ENCODE measurements around the gene IHH.
A peak's percentile ranks its signal among the peaks of the same experiment; 100 is the strongest.

IHH gene

DNA sequence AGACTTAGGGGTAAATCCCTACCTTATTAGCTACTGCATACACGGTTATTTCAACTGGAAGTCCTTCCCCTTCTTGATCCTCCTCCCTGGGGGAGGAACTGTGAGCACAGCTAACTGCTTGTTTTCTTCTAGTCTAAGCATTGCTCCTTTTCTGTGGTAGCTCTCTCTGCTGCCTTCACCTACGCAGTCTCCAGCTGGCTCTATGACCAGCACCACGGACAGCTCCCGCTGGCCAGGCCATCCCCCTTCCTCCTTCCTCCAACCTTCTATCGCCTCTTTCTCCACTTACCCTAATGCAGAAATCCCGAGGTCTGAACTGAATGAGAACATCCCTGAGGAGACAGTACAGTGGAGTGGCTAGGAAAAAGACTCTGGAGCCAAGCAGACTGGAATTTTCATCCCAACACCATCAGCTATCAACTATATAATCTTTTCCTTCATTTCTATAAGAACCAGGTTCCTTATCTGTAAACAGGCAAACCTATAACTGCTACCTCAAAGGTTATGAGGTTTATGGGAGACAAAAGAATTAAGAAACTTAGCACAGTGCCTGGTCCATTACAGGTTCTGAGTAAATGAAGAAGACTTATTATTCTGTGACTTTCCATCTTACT, 14.7 kb downstream of the IHH start:
- TF ChIP-seq, protein P1, sequence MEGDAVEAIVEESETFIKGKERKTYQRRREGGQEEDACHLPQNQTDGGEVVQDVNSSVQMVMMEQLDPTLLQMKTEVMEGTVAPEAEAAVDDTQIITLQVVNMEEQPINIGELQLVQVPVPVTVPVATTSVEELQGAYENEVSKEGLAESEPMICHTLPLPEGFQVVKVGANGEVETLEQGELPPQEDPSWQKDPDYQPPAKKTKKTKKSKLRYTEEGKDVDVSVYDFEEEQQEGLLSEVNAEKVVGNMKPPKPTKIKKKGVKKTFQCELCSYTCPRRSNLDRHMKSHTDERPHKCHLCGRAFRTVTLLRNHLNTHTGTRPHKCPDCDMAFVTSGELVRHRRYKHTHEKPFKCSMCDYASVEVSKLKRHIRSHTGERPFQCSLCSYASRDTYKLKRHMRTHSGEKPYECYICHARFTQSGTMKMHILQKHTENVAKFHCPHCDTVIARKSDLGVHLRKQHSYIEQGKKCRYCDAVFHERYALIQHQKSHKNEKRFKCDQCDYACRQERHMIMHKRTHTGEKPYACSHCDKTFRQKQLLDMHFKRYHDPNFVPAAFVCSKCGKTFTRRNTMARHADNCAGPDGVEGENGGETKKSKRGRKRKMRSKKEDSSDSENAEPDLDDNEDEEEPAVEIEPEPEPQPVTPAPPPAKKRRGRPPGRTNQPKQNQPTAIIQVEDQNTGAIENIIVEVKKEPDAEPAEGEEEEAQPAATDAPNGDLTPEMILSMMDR (IDR thresholded peaks at IDR 0.05; ENCODE audit: low read depth, low read length, missing control alignments), result no peak
- no peak overlapping the region for H3K4me3 ChIP-seq (replicated peaks; ENCODE audit: low read depth, low read length)
- peak; percentile 4 for DNase-seq (ENCODE audit: extremely low read depth, low read depth)

DNA sequence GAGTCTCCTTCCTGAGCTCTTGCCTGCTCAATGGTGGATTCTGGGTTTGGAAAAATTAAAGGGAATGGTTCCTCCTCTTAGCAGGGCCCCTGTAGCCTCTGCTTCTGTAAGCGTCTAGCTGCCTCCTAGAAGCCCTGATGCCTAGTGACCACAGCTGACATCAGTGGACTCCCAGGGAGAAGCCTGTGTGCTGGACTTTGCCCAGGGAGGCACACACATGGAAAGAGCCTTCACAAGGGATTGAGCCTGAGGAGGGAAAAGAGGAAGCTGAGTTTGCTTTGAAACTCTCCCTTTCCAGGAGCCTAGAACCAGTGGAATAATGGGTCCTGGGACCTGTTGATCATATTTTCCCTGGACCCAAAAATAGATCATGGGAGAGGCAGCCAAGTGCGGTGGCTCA, 18.0 kb downstream of the IHH start:
- DNase-seq (ENCODE audit: extremely low read depth, low read depth), result no peak
- no peak overlapping the region for H3K4me3 ChIP-seq (replicated peaks; ENCODE audit: low read depth, low read length)
- TF ChIP-seq, protein P1 (IDR thresholded peaks at IDR 0.05; ENCODE audit: low read depth, low read length, missing control alignments), result no peak

DNA sequence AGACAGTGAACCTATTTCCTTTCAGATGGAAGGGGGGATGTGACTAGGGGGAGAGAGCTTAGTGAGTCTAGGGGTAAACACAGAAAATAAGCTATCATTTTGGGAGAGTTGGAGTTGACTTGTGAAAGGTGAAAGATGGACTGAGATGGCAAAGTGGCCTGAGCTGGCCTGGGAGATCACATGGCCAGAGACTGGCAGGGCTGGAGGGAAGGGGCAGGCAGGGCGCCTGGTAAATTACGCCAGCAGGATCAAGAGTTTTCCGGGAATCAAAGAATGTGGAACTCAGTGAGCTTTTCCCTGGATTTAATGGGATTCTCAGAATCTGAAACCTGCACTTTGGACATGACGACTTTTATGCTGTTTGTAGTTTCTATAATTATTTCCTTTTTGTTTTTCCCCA, 18.6 kb downstream of the IHH start:
- DNase-seq (ENCODE audit: extremely low read depth, low read depth), result no peak
- TF ChIP-seq, protein P1 (IDR thresholded peaks at IDR 0.05; ENCODE audit: low read depth, low read length, missing control alignments), result no peak
- H3K4me3 ChIP-seq (replicated peaks; ENCODE audit: low read depth, low read length), result no peak overlapping the region

DNA sequence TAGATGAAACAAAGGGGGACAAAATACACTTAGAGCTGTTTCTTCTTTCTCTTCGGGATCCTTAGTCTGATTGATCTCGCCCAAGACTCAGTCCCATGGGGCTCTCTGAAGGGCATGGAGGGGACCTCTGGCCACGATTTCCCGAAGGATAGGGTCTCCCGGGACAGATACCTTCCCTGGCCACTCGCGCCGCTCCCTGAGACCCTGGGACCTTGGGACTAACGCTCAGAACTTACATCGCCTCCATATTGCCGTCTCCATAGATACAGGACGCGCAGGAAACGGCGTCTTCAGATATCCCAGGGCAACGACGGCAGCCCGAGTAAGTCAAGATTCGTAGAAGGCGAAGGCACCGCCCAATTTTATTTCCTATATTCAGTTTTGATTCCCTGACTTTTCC, 19.5 kb downstream of the IHH start, which contains the start of gene CFAP65:
CFAP65 (minus strand) TSS at position 265 of the 400 bp plus-strand sequence. CDS start 2,468 bp downstream, outside the sequence.
- H3K4me3 ChIP-seq (replicated peaks; ENCODE audit: low read depth, low read length), result peak within 1 kb of the TSS; percentile 41
- no peak for DNase-seq (ENCODE audit: extremely low read depth, low read depth)
- TF ChIP-seq, protein P1 (IDR thresholded peaks at IDR 0.05; ENCODE audit: low read depth, low read length, missing control alignments), result no peak

DNA sequence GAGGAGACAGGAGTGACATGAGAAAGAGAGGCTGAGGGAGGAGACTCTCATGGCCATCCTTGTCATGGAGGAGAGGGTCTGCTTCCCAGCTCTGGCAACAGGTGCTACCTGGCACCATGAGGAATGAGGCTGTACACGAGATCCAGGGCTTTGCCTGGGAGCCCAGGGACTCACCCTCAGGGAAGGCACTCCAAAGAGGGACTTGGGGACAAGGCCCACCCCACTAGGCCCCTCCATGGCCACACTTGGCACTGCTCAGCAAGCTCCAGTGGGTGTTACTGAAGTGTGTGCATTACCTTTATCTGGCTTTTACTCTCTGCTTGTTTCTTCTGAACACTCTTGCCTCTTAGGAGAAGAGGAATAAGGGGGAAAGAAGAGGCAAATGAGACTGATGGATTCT, 22.1 kb downstream of the IHH start:
- TF ChIP-seq, protein P1 (IDR thresholded peaks at IDR 0.05; ENCODE audit: low read depth, low read length, missing control alignments), result no peak
- H3K4me3 ChIP-seq (replicated peaks; ENCODE audit: low read depth, low read length), result no peak overlapping the region

DNA sequence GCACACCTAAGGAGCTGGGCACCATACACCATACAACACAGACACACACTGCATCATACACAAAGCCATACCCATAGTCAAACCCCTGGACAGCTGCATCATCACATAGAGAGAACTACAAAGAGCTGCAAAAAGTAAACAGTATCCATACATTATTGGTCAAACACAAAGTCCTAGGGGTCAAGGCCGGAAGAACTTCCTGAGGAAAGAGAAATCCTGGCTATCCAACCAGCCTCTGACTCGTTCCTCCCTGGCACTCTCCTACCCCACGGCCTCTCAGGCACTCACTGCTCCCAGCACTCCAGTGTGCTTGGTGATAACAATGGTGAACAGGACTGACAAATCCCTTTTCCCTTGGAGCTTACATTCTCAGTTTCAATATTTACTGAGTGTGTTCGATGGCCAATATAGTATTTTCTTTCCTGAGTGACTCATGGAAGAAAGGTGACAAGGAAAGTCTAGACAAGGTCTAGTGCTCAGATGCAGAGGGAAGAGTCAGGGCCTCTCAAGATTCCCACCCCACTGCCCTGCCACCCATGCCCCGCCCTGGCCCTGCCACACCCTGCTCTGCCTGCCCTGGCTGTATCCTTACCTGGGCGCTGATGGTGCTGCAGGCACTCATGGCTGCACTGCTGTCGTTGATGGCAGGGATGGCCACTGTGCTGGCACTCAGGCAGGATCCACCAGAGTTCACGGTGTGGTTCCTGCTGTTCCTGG, 22.8 kb downstream of the IHH start:
- no peak for DNase-seq (ENCODE audit: extremely low read depth, low read depth)
- TF ChIP-seq, protein P1 (IDR thresholded peaks at IDR 0.05; ENCODE audit: low read depth, low read length, missing control alignments), result no peak
- no peak overlapping the region for H3K4me3 ChIP-seq (replicated peaks; ENCODE audit: low read depth, low read length)

More for the DNA sequence above, 22.1 kb downstream of the IHH start:
- no peak for DNase-seq (ENCODE audit: extremely low read depth, low read depth)

Measured in HFF-Myc (cell line).